NCI-H345 (cell line): ENCODE results near the gene AKIRIN2.

Experiments used
- DNase-seq: peaks from one replicate; lab custom pipeline; 2025; lab: John Stamatoyannopoulos, UW

Gene AKIRIN2

DNA sequence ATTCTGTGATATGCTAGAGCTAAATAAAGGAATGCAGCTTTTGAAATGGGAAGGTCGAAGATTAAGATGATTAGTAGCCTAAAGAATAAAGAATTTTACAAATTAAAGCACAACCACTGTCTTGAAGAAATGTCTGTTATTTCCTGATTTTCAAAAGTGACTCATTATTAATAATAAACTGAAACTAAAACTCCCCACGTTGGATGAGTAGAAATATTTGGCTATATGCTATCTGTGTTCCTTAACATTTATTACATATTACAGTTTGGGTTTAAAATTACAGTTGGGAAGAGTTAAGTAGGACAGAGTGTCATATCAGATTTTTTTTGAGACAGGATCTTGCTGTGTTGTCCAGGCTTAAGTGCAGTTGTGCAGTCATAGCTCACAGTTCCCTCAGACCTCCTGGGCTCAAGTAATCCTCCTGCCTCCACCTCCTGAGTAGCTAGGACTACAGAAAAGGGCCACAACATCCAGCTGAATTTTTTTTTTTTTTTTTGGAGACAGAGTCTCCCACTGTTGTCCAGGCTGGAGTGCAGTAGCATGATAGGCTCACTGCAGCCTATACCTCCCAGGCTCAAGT is 47.1 kb downstream of the AKIRIN2 start:
- DNase-seq: no peak

DNA sequence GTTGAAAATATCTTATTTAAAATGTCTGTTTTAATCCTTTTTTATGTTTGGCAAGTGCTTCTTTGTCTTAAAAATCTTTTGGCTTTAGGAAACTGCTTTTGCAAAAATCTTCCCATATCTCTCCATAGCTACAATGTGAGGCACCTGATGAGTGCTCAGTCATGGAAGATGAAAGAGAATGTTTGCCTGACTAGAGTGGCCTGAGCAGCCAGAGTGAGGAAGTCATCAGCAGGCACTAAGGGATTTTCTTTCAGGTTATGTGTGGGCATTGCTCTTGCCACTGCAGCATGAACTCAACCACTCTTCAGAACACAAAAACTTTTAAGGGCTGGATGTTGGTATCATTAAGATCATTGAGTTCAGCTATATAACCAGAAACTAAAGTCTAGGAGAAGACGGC is 47.9 kb downstream of the AKIRIN2 start:
- DNase-seq: no peak

DNA sequence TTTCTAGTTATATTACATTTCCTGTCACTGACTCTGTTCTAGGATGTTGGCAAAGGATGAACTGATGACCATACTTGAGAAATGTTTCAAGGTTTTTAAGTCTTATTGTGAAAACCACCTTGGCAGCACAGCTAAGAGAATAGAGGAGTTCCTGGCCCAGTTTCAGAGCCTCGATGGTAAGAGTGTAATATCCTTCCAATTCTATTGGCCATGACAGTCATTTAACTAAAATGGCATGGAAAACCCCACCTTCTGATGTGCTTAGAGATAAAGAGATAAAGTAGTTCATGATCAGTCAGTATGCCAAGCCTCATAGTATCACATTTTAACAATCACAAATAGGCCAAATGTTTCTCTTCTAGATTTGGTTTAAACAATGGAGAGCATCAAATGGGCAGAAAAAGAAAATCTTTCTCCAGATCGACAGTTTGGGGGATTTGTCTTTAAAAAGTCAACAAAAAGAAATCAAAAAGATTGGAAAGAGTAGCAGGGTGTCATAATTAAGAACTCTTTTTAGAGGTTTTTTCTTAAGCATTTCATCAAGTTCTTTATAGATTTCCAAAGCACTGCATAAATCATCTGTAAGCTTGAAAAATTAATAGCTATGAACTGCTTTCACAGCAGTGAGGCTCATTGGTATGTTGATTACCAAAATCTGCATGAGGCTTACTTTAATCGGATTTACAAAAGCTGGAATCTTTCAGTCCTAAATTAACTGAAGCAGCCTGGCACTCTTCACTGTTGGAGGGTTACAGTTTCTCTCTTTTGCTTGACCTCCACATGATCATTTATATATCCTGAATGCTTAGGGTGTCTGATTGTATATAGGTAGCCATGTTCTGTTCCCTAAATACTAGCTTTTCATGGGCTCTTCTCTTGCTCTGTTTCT is 48.7 kb downstream of the AKIRIN2 start:
- DNase-seq: no peak

DNA sequence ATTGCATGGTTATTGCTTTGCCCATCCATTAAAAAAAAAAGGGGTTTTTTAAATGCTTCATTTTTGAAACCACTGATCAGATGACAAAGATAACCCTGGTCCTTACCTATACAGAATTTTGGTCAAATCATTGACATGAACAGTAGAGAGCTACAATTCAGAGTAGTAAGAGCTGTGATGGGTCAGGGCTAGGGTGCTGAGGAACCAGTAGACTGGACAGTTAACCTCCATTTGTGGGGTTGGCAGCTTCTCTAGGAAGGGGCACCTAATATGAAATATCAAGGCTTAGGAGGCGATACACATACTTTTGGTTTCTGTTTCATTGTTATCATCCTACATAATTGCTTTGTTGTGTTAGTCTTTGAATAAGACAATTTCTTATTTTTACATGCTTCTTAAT is 57.0 kb downstream of the AKIRIN2 start:
- no peak for DNase-seq

DNA sequence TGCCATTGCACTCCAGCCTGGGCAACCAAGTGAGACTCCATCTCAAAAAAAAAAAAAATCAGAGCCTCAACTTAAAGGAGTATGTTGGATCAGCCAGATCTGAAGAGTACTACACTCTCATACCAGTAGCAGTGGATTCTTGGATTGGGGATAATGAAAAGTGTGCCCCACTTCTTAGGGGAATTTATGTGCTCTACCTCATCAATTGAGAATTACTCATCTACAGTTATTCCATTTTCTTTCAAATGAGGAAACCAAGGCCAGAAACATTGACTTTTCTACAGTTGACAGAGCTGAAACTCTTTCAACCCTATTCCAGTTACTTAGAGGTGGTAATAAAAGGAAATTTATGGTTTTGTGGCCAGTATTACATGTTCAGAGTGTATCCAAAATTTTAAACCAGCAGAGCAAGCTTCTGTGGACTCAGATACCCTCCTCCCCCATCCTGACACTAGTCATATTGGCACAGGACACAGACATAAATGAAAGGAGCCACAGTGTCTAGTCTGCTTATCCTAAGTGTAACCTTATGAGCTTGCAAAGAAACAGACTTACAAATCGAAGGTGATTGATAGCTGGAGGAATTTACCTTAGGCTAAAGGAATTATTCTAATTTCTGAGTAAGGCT is 60.9 kb downstream of the AKIRIN2 start:
- DNase-seq: no peak

DNA sequence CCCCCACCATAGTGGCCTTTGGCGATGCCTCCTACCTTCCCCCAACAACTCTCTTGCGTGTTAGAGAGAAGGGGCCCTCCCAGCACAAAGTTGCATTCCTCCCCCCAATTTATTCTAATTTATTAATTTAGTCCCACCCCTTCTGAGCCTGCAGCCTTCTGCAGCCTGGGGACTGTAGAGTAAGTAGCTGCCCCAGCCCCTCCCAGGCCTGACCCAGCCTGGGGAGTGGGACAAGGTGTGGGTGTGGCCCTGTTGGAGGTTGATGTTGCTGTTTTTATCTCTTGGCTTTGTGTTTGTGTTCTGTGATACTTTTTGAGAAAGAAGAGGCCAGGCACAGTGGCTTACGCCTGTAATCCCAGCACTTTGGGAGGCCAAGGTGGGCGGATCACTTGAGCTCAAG is 62.7 kb downstream of the AKIRIN2 start:
- no peak for DNase-seq

DNA sequence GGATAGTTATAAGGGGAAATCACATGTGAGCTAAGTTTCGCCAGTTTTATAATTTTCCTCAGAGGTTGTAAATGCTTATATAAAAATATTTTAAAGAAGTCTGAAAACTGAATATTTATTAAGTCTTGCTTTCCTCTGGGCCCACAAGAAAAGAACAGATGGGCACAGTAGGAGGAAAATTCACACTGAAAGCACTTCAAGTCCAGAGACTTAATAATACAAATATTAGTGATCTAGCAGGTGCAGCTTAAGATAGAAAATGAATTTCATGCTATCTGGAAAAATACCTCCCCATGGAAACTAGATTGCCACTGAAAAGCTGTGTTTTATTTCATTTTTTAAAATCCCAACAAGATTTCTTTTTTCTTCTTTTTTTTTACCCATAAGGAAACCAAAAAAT is 64.9 kb downstream of the AKIRIN2 start:
- no peak for DNase-seq

DNA sequence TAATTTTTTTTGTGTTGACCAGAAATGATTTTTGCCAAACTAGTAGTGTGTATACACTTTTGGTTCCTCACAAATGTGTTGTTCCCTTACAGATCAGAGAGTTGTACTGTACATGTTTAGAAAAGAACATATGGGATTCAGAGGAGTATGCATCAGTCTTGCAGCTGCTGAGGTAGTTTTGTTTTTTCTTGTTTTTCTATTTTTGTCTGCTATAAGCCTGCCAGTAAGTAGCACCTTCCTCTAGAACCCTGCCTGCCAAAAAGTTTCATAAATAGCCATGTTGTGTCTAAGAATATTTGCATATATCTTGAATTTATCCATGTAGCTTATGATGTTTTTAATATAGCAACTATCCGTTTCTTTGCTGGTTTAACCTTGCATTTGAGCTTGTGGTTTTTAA is 65.7 kb downstream of the AKIRIN2 start:
- DNase-seq: no peak

DNA sequence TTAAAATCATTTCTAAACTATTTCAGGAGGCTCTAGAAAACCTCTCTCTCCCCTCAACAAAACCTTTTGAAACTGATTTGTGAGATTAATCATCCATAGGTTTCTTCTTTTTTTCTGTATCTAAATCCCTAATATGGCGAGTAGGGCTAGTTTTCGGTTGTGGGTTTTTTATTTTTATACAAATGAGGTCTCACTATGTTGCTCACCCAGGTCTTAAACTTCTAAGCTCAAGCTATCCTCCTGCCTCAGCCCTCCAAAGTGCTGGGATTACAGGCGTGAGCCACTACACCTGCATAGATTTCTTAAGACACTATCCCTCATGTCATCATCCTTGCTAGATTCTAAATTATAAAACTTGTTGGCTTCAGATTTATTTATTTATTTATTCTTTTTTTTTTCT is 68.2 kb downstream of the AKIRIN2 start:
- DNase-seq: no peak

DNA sequence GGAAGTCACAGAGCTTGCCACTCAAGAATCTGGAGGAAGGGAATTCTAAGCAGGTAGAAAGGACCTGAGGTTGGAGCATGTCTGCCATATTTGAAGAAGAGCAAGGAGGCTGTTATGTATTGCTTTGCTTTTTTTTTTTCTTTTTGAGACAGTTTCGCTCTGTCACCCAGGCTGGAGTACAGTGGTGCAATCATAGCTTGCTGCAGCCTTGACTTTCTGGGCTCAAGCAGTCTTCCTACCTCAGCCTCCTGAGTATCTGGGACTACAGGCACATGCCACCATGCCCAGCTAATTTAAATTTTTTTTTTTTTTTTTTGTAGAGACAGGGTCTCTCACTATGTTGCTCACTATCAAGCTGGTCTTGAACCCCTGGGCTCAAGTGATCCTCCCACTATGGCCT is 71.3 kb downstream of the AKIRIN2 start:
- no peak for DNase-seq

DNA sequence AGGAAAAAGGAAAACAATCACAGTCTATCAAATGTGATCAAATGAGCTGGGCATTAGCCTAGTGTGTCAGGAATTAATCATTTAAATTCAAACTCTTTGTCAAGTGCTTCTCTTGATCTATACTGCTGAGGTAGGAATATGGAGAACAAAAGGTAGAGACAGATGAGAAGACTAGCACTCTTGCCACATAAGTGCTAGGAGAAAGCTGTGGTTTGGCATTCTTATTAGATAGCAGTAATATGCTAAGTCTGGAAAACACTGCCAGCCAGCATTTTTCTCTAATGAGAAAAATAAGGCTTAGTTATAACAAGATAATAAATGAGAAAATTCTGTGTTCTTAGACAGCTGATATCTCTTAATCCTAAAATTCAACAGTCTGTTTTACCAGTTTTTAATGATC is 73.2 kb downstream of the AKIRIN2 start:
- no peak for DNase-seq

DNA sequence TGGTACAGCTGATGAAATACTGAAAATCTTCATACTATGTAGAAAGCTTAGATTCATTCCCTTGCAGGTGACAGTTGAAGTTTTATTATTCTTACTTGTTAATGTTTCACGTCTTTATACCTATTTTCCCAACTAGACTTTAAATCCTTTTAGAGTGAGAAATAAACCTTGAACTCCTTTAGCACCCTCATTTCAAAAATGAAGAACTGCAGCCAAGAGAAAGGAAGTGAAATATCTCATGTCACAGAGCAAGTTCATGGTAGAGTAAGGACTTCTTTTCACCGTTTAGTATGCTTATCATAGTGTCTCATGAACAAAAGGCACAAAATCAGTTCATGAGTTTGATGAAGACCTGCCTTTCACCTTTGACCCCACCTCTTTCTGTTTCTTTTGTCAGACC is 73.6 kb downstream of the AKIRIN2 start:
- no peak for DNase-seq
